T-helper 1 cell treated with Interleukin-12 subunit alpha and Interleukin-12 subunit beta and Interleukin-4 antibody, amounts not matched to agents 30 μg/mL and 1 μg/mL, for 36 hours (primary cell): ENCODE measurements around the gene NALCN.

Experiments
- H3K27ac Mint-ChIP-seq: one replicate; pipeline ENCODE4 v1.8.0; 2021; ENCODE audit warnings: mild to moderate bottlenecking, mixed read lengths
- H3K27me3 Mint-ChIP-seq: one replicate; pipeline ENCODE4 v1.8.0; 2021; ENCODE audit warnings: low read depth, mixed read lengths
- H3K36me3 Mint-ChIP-seq: one replicate; pipeline ENCODE4 v1.8.0; 2021; ENCODE audit warnings: low read depth, mixed read lengths
- H3K4me1 Mint-ChIP-seq: one replicate; pipeline ENCODE4 v1.8.0; 2021; ENCODE audit warnings: low read depth, mixed read lengths
- H3K4me3 Mint-ChIP-seq: one replicate; pipeline ENCODE4 v1.8.0; 2021; ENCODE audit warnings: mild to moderate bottlenecking, moderate library complexity, mixed read lengths
- H3K9me3 Mint-ChIP-seq: one replicate; pipeline ENCODE4 v1.8.0; 2021; ENCODE audit warnings: mixed read lengths

Gene NALCN

GRCh38 chr13:101397742-101398141 lies 18.6 kb downstream of the NALCN start:
- no peaks in the 10 kb centered on the region for H3K4me1 Mint-ChIP-seq
- H3K27ac Mint-ChIP-seq = no peak overlapping the region
- no peaks in the 10 kb centered on the region for H3K9me3 Mint-ChIP-seq
- no peak overlapping the region for H3K4me3 Mint-ChIP-seq
- H3K36me3 Mint-ChIP-seq = no peaks in the 10 kb centered on the region
- no peaks in the 10 kb centered on the region for H3K27me3 Mint-ChIP-seq

DNA sequence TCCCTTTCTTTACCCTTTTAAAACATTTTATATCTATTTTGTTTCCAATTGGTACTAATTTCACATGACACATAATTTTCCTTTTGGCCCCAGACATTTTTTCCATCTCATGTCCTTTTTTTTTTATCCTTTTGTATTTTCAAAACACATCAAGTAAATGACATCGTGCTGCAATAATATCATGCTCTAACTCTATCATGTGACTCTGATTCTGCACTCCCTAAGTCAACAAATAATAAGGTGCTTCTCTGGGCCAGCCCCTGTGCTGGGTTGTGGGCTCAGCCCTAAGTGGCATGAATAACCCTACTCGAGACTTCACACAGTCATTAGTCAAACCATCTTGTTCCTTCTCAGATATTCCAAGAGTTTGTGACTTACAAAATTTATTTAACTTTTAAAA lies 21.7 kb downstream of the NALCN start:
- Mint-ChIP-seq H3K4me3 (no peak overlapping the region), H3K4me1 (no peaks in the 10 kb centered on the region), H3K27ac (no peak overlapping the region), H3K36me3 (no peaks in the 10 kb centered on the region), H3K9me3 (no peaks in the 10 kb centered on the region), H3K27me3 (no peaks in the 10 kb centered on the region)

DNA sequence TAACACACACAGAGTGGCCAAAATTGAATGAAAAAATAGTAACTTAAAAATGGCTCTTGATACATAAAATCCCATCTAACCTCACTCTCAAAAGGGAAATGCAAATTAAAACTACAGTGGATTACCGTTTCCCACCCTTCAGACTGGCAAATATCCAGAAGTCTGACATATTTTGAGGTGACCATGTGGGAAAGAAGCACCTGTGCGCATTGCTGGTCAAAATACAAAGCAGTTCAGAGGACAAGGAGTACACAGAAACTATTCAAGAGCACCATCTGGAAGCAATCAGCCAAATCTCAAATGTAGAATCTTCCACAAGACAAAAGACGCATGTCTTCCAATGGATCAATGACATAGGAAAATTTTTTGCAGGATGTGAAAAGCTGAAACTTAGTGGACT lies 23.2 kb downstream of the NALCN start:
- Mint-ChIP-seq H3K4me1 (no peaks in the 10 kb centered on the region), H3K27me3 (no peaks in the 10 kb centered on the region), H3K27ac (no peak overlapping the region), H3K4me3 (no peak overlapping the region), H3K36me3 (no peaks in the 10 kb centered on the region), H3K9me3 (no peaks in the 10 kb centered on the region)

DNA sequence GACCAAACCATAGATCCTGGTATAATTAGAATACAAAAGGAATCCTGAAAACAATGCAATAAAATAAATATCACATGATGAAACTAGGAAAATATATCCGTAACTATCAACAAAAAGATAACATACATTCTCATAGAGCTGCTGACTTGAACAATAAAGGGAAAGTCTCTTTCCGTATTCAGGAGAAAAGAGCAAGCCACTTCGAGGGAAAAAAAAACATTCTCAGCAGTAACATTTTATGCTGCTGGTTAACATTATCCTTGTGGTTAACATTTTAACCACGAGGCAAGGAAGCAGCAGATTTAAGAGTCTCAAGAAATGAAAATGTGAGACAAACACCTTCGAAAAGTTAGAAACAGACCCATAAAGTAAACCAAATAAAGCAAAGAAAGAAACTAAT lies 25.8 kb downstream of the NALCN start:
- no peaks in the 10 kb centered on the region for H3K4me1 Mint-ChIP-seq
- no peaks in the 10 kb centered on the region for H3K27me3 Mint-ChIP-seq
- no peaks in the 10 kb centered on the region for H3K9me3 Mint-ChIP-seq

DNA sequence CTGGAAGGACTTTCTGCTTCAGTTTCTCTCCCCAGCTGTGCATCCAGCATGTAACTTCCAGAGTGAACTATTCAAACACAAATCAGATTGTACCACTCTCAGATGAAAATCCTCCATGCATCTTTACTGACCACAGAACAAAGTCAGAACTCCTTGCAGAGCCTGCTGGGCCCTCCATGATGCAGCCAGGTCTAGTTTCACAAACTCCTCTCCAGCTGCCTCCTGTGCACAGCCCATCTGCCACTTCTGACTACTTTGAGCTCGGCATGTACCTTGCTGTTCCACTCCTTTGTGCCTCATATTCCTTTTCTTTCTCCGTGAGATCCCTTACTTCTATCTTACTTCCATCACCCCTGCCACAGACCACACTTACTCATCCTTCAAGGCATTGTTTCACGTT lies 31.4 kb downstream of the NALCN start:
- Mint-ChIP-seq H3K4me1 (no peaks in the 10 kb centered on the region), H3K4me3 (no peak overlapping the region), H3K27ac (no peak overlapping the region), H3K36me3 (no peaks in the 10 kb centered on the region), H3K9me3 (no peaks in the 10 kb centered on the region), H3K27me3 (no peaks in the 10 kb centered on the region)

More for the DNA sequence above, 25.8 kb downstream of the NALCN start:
- H3K4me3 Mint-ChIP-seq = no peak overlapping the region
- H3K36me3 Mint-ChIP-seq = no peaks in the 10 kb centered on the region
- H3K27ac Mint-ChIP-seq = no peak overlapping the region

DNA sequence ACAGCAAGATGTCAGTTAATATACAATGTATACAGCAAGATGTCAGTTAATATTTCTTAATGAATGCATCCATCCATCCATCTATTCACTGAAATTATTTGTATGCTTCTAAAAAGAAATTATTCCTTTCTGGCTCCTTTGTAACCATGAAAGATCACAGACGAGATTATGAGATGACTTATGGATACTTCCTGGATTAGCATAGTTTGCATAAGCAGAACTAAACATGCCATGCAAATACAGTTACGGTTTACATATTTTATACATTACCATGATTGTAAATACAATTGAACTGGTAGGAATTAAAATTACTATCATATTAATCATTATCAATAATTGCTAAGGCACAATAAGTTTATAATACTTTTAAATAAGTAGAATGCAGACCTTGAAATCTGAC lies 32.7 kb downstream of the NALCN start:
- Mint-ChIP-seq H3K27me3 (no peaks in the 10 kb centered on the region), H3K4me1 (no peaks in the 10 kb centered on the region), H3K27ac (no peak overlapping the region), H3K4me3 (no peak overlapping the region), H3K36me3 (no peaks in the 10 kb centered on the region), H3K9me3 (no peaks in the 10 kb centered on the region)

DNA sequence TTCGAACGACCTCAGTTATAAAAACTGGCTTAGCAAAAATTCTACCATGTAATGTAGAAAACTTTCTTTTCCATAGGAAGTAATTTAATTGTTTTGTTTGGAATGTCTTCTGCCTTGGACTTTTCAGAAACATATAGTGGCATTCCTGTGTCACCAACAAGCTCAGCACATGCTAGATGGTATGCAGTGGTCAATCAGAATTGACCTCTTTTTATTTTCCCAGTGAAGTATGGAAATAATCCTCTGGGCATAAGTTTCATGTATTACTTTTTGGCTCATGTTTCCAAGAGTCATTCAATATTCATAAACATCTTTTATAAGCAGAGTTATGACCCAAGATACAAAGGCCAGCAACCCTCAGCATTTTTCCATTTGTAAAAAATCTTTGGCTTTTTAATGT lies 33.6 kb downstream of the NALCN start:
- Mint-ChIP-seq H3K27me3 (no peaks in the 10 kb centered on the region), H3K27ac (no peak overlapping the region)

DNA sequence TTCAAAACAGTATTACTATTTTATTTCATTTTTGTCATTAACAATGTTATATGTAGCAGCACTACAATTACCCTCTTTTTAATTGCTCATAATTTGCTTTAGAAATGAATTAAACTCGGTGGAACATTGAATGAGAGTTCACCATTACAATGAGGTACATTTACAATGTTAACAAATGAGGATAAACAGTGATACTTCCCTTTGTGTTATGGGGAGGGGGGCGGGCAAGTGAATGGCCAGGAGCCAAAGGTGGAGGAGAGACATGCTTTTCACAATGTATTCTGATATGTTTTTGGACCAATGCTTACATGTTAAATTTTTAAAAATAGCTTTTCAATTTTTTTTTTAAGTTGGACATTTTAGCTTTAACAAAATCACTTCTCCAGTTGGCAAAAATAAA lies 34.2 kb downstream of the NALCN start:
- no peaks in the 10 kb centered on the region for H3K27me3 Mint-ChIP-seq
- H3K9me3 Mint-ChIP-seq = no peaks in the 10 kb centered on the region
- H3K36me3 Mint-ChIP-seq = no peaks in the 10 kb centered on the region
- H3K4me3 Mint-ChIP-seq = no peak overlapping the region
- no peaks in the 10 kb centered on the region for H3K4me1 Mint-ChIP-seq
- H3K27ac Mint-ChIP-seq = no peak overlapping the region

More for the DNA sequence above, 33.6 kb downstream of the NALCN start:
- Mint-ChIP-seq H3K4me1 (no peaks in the 10 kb centered on the region), H3K9me3 (no peaks in the 10 kb centered on the region), H3K4me3 (no peak overlapping the region), H3K36me3 (no peaks in the 10 kb centered on the region)

- Mint-ChIP-seq H3K27ac (no peak overlapping the region), H3K36me3 (no peaks in the 10 kb centered on the region), H3K4me1 (no peaks in the 10 kb centered on the region), H3K9me3 (no peaks in the 10 kb centered on the region), H3K27me3 (no peaks in the 10 kb centered on the region), H3K4me3 (no peak overlapping the region)
These were observed 55.8 kb downstream of the NALCN start for GRCh38 chr13:101360525-101360924.

DNA sequence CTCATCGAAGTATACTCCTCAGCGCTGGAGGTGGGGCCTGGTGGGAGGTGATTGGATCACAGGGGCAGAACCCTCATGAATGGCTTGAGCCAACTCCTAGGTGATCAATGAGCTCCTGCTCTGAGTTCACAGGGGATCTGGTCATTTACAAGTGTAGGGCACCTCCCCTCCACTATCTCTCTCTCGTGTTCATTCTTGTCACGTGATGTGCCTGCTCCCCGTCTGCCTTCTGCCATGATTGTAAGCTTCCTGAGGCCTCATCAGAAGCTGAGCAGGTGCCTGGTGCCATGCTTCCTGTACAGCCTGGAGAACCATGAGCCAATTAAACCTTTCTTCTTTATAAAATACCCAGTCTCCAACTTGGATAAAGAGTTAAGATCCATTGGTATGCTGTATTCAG lies 61.4 kb downstream of the NALCN start:
- H3K27ac Mint-ChIP-seq = no peak overlapping the region
- H3K27me3 Mint-ChIP-seq = no peaks in the 10 kb centered on the region
- no peaks in the 10 kb centered on the region for H3K4me1 Mint-ChIP-seq
- no peaks in the 10 kb centered on the region for H3K36me3 Mint-ChIP-seq
- H3K4me3 Mint-ChIP-seq = no peak overlapping the region
- H3K9me3 Mint-ChIP-seq = no peaks in the 10 kb centered on the region

GRCh38 chr13:101346942-101347728 lies 69.2 kb downstream of the NALCN start:
- Mint-ChIP-seq H3K4me3 (no peak overlapping the region), H3K4me1 (no peaks in the 10 kb centered on the region), H3K27ac (no peak overlapping the region), H3K27me3 (no peaks in the 10 kb centered on the region), H3K36me3 (no peaks in the 10 kb centered on the region), H3K9me3 (no peaks in the 10 kb centered on the region)

DNA sequence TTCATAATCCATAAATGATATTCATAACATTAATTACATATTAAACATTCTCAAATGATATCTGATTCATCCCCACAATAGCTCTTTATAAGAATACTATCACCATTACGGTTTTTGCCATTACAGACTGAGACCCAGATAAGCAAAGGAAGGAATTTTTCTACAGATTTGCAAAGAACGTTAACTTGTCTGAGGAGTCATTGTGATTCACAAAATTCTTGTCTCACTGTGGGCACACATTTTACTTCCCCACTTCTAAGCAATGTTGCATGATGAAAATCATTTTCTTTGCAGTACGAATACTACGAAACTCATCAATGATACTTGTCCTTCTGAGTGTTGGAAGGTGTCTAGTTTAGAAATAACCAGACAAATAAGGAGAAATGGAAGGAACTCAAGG lies 70.1 kb downstream of the NALCN start:
- H3K36me3 Mint-ChIP-seq = no peaks in the 10 kb centered on the region
- no peak overlapping the region for H3K4me3 Mint-ChIP-seq
- H3K9me3 Mint-ChIP-seq = no peaks in the 10 kb centered on the region
- no peaks in the 10 kb centered on the region for H3K4me1 Mint-ChIP-seq
- H3K27ac Mint-ChIP-seq = no peak overlapping the region
- H3K27me3 Mint-ChIP-seq = no peaks in the 10 kb centered on the region

DNA sequence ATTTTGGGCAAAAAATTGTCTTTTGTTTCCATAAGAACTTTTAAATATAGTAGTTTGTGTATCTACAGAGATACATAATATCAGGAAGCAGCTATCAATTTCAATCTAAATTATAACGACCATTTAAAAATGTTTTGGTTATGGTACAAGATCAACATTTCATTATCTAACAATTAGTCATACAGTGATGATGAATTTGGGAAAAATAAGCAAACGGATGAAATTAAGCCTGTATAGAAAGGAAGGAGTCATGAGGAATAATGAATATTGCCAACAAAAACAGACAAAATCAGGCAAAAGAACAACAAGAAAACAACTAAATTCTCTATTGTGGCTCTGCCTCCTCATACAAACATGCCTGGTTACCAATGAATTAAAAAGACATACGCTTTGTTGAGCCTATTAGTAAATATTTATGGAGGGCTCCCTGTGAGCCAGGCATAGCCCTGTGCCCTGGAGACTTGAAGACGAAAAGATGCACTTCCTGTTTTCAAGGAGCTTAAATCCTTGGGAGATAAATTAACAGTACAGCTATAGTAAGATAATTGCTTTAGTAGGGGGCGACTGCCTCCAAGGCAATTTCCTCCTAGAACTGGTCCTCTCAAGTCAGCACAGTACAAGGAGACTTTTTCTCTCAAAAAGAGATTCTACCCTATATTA lies 73.0 kb downstream of the NALCN start:
- Mint-ChIP-seq H3K4me1 (no peaks in the 10 kb centered on the region), H3K27ac (no peak overlapping the region), H3K27me3 (no peaks in the 10 kb centered on the region), H3K9me3 (peaks cover 3% of the 10 kb centered on the region), H3K4me3 (no peak overlapping the region), H3K36me3 (no peaks in the 10 kb centered on the region)

- H3K36me3 Mint-ChIP-seq = no peaks in the 10 kb centered on the region
- no peak overlapping the region for H3K27ac Mint-ChIP-seq
- no peak overlapping the region for H3K4me3 Mint-ChIP-seq
- H3K27me3 Mint-ChIP-seq = no peaks in the 10 kb centered on the region
- peaks cover 3% of the 10 kb centered on the region for H3K9me3 Mint-ChIP-seq
- no peaks in the 10 kb centered on the region for H3K4me1 Mint-ChIP-seq
These were observed 74.8 kb downstream of the NALCN start for GRCh38 chr13:101341464-101341863.

- H3K9me3 Mint-ChIP-seq = peaks cover 3% of the 10 kb centered on the region
- no peaks in the 10 kb centered on the region for H3K36me3 Mint-ChIP-seq
- no peak overlapping the region for H3K4me3 Mint-ChIP-seq
- no peaks in the 10 kb centered on the region for H3K27me3 Mint-ChIP-seq
- H3K27ac Mint-ChIP-seq = no peak overlapping the region
- no peaks in the 10 kb centered on the region for H3K4me1 Mint-ChIP-seq
These were observed 77.1 kb downstream of the NALCN start for GRCh38 chr13:101339202-101339601.
